Activated naive CD4-positive, alpha-beta T cell treated with Interleukin-2 at 50 U/mL for 16 hours (primary cell): ENCODE results near the gene MPRIP.

ENCODE experiments used
- DNase-seq: peaks from one replicate; pipeline ENCODE4 v3.0.0-alpha.2; 2020

MPRIP gene

DNA sequence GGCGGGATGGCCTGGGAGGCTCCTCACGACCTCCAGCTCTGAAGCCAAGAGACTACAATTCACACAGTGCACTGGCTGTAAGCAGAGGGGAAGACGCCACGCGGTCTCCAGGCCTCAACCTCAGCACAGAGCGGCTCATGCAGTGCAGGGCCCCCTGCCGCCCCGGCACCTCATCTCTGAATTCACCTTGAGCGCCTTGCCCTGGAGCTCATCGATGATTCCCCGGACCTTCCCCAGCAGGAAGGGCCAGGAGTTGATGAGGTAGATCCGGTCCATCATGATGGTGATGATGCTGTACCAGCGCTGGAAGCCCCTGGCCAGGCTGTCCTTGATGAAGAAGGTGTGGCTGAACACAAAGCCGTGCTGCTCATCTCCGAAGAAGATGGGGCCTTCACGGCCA lies 181.5 kb downstream of the MPRIP start:
- no peak for DNase-seq

DNA sequence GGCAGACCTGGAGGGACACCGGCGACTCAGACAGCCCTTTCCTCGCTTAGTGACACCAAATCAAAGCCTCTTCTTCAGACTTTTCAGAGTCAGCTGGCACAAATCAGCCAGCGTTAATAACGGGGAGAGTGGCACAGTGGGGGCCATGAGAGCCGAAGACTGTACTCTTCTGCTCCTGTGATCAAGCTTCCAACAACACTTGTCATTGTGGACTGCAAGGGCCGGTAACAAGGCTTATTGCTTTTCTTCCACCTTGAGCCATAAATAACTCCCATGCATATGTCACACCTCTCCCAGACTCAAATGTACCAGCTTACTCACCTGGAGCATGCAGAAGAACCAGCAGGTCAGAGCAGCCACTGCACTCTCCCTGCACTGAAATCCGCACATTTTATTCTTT lies 181.9 kb downstream of the MPRIP start:
- no peak for DNase-seq

GRCh38 chr17:17225901-17226300 lies 183.6 kb downstream of the MPRIP start:
- DNase-seq: no peak

DNA sequence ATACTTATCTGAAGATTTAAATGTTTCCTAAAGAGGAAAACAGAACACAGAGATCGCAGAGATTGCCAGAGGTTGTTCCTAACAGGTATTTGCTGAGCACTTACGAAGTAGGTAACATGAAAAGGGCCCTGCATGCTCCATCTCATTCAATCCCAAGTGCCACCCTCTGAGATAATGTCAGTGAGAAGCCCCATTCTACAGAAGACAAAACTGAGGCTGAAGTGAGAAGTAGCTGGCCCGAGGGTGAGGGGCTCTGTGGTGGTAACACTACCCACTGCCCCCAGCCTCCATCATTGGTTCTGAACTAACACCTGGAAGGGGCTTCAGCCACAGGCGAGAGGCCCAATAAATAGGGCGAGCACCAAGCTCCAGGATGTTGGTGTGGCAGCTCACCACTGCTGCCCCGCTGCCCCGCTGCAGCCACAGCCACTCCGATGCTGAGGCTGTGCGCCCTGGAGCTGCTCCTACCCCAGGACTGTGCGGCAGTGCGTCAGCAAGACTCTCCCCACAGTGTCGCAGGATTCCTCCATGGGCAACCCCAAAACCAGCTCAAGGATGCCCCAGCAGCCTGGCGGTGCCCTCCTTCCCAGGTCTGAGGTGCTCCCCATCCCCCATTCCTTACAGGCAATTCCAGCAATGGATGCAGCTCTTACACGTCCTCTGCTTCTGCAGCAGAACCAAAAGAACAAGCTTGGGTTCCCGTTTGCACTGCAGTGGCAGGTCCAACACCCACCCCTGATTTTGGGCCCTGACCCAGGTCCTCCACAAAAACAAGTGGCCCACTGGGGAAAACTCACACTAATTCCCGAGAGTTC lies 184.4 kb downstream of the MPRIP start:
- no peak for DNase-seq

DNA sequence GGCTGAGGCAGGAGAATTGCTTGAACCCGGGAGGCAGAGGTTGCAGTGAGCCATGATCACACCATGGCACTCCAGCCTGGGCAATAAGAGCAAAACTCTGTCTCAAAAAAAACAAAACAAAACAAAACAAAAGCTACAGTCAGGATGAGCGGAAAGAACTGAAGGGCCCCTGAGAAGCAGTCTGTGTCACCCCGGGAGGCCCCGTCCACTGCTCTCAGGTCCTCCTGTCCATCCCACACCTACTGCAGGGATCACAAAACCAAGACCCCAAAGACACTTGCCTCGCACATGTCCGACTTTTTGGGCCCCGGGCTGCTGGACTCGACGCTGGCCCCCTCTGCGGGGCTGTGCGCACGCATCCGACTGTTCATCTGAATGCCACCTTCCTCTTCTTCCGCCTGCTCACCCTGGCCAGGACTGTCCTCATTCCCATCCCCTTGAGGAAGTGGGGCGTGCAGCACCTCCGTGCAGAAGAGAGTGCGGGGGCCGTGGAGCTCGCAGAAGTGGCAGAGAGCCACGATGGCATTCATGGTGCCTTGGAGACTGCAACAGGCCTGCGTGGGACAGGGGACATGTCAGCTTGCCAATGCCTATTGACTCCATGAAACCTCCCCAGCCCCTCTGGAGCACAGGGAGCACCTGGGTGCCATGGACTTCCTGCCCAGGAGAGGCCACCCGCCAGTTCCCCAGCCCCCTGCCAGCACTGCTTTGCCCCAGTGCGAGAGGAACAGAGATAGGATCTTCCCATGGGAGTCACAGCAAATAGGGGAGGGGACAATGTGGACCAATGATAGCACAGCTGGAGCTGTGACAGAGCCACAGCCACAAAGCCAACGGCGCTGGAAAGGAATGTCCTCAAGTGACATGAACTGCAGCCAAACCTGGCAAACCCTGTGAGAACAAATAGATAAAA lies 185.6 kb downstream of the MPRIP start:
- DNase-seq: no peak

- no peak for DNase-seq
Observed at GRCh38 chr17:17228521-17229279, 186.4 kb downstream of the MPRIP start.

DNA sequence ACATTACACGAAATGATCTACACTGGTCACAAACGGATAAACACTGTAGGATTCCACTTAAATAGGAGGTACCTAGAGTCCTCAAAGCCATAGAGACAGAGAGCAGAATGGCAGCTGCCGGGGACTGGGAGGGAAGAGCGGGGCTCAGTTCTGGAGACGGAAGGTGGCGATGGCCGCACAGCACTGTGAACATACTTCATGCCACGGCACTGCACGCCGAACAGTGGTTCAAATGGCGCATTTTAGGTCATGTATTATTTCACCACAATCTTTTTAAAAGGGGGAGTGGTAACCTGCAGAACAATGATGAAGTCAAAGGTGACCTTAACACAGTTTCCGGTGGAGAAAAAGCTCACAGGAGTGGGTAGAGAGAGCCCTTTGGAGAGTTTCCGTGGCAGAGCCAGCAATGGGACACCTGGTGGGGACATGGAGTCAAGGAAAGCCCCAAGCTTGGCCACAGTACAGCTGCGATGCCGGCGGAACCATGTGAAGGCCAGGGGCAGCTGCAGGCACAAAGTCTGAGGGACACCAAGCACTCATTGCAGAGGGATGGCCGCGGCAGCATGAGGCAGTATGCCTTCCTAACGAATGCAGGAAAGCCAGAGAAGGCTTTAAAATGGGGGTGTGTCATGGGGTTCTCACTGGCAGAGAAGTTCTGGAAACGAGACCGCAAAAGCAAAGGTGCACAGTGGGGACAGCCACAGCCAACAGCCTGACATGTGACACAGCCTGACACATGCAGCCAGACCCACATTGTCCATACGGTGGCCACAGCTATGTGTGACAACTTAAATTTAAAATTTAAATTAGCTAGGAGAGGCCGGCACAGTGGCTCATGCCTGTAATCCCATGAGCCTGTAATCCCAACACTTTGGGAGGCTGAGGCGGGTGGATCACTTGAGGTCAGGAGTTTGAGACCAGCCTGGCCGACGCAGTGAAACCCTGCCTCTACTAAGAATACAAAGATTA lies 187.4 kb downstream of the MPRIP start:
- DNase-seq: no peak

- DNase-seq: no peak
Observed at GRCh38 chr17:17231621-17232302, 189.5 kb downstream of the MPRIP start.

DNA sequence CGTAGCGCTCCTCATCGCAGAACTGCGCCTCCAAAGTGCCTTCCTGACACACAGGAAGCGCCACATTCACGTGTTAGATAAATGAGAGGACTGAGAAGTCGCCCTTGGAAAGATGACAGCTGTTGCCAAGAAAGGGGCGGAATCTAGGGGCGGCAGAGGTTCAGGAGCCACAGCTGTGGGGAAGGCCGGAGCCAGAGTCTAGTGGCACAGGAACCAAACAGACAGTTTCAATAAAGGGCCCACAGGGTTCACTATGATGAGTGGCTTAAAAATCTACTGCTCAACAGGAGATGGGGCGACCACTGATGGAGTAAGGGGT lies 190.0 kb downstream of the MPRIP start:
- DNase-seq: no peak

GRCh38 chr17:17235212-17236174 lies 193.2 kb downstream of the MPRIP start:
- DNase-seq: no peak

GRCh38 chr17:17236295-17237025 lies 194.2 kb downstream of the MPRIP start:
- no peak for DNase-seq

DNA sequence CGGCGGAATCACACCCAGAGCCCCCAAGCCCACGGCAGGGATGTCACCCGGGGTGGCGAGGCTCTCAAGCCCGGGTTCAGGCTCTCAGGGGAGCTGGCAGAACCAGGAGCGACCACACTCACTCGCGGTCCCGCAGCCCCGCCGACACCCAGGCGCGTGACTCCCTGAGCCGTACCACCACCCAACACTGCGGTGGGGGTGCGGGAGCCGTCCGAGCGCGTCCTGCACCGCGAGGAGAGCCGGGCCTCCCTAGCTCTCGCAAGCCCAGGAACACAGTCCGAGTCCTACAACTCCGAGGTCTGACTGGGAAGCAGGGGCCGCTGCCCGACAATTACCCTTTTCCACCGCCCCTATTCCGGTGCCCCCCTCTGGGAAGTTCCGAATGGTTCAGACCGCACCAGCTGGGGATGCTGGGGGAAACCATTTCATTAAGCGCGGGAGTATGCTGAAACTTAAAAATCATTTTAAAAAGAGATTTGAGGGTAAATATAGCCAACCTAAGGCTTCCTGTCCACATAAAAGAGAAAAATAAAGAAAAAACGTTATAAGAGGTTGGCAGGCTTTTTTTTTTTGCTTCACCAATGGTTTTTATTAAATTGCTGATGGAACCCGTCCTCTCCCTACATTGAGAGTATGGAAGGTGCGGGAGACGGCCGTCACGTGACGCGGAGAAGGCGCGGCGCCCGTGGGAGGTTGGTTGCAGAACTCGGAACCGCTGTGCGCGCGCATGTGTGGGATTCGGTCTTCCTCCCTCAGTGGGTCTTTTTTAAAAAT lies 195.0 kb downstream of the MPRIP start, which contains the start of gene FLCN:
FLCN (minus strand) TSS at position 143 of the 774 bp plus-strand sequence. CDS start 9,031 bp downstream, outside the sequence.
- DNase-seq: peak; percentile 93

DNA sequence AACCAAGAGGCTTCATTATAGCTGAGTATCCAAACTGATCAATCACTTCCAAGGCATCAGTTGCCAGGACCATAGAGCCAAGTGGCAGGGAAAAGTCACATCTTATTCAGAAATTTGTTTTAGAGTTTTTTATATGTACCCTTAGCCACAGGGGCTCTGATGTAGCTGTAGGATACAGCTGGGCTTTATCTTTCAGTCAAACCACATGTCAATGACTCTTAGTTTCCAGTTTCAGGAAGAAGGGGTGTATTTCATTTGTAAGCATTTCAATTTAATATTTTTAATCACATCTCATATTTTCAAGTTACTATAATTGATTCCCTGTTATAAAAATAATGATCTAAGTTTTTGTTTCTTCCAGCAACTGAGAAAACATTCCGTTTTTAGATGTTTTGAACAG lies 197.6 kb downstream of the MPRIP start:
- no peak for DNase-seq

- DNase-seq: no peak
Observed at GRCh38 chr17:17241656-17242055, 199.4 kb downstream of the MPRIP start.

- DNase-seq: no peak
Observed at GRCh38 chr17:17242246-17242645, 200.0 kb downstream of the MPRIP start.
